Colonic mucosa (tissue), 4 donors: Measurements from ENCODE around the gene LRIG1. TPM values are rescaled to one million over a fixed set of nuclear protein-coding genes. Genes with fewer than 3 reads are reported as not detected.
A peak's percentile ranks its signal among the peaks of the same experiment; 100 is the strongest.

Experiments
- DNase-seq: peaks from one replicate; pipeline ENCODE4 v3.0.0-alpha.2; 2020
- H3K27ac ChIP-seq: fragments of 200-600 bp; one replicate; pipeline ENCODE4 v1.8.0; 2021
- H3K27me3 ChIP-seq: fragments of 200-600 bp; one replicate; pipeline ENCODE4 v1.8.0; 2021
- H3K36me3 ChIP-seq: fragments of 200-600 bp; one replicate; pipeline ENCODE4 v1.8.0; 2021
- H3K4me1 ChIP-seq: fragments of 200-600 bp; one replicate; pipeline ENCODE4 v1.8.0; 2021; ENCODE audit warnings: mild to moderate bottlenecking
- H3K4me3 ChIP-seq: fragments of 200-600 bp; one replicate; pipeline ENCODE4 v1.8.0; 2021
- H3K9ac ChIP-seq, 2 donors: one replicate each; pipeline ENCODE4 v1.7.0; 2013; ENCODE audit warnings: control low read depth in 2 of 2, low read depth in 2 of 2, low read length in 2 of 2
- H3K9me3 ChIP-seq: fragments of 200-600 bp; one replicate; pipeline ENCODE4 v1.8.0; 2021
- intact Hi-C: fragments of 100-400 bp; cut with DNase I; formaldehyde crosslinking; loops from one replicate; pipeline ENCODE4 v1.14.1; 2022
- total RNA-seq, 2 donors: library from RNA; stranded (reverse); fragmentation: NEBNext Ultra II Directional in 1 of 2; extraction: Animal tissue kit (Norgen Biotek cat#: 25700) in 1 of 2; gene quantifications; one replicate each; pipeline ENCODE4 v1.2.1, GENCODE V29; 2021
- TF ChIP-seq, protein P1 (sequence below): fragments of 200-600 bp; IDR thresholded peaks from one replicate; pipeline ENCODE4 v1.8.0; 2022; ENCODE audit warnings: antibody characterized with exemption, mild to moderate bottlenecking
- donor health status: healthy.
- donor health status: DM: no; HTN: no; CAD: no.
- donor health status: DM: no; HTN: no; CAD: no.

The LRIG1 gene
- total RNA-seq, 2 donors from 2014 or later = 43.9 to 57.5 TPM

DNA sequence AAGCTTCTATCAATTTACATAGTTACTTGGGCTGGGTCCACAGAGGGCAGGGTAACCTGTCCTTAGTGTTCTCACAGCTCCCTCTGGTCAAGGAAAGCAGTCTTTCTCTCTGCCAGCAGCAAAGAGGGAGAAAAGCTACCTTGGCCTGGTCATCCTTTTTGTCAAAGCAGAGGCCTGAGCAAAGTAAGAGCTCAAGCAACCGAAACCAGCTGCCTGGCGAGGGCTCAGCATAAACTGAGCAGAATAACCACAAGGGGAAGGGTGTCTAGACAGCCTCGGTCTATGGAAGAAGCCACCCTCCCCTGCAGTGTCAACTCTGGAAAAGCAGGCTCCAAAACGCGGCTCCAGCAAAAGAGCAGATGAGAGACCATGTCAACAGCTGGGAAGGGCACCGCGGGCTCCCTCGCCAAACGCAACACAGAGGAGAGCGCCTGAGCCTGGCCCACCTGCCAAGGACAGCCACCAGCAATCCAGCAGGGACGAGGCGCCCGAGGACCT lies 17.4 kb downstream of the LRIG1 start:
- intact Hi-C loops = loop anchor here (5.0 to 10.0 kb wide), 2 partner anchors 41 to 331 kb away; no protein-coding TSS in a partner anchor

DNA sequence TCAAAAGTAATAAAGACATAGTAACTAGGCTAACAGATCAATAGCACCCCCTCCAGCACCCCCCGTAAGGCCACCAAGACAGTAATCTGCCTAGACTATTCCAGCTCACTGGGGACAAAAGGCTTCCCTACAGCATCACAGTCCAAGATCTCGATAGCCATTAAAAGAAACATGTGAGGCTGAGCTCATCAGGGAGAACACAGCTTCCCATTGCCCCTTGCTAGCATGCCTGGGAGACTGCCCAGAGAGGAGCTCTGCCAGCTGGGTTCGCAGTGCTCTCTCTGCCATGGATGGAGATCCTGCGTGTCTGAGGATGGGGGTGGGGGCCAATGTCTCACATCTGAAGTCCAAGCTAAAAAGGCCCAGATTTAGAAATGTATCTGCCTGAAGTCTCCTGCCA lies 17.8 kb downstream of the LRIG1 start:
- TF ChIP-seq, protein P1, sequence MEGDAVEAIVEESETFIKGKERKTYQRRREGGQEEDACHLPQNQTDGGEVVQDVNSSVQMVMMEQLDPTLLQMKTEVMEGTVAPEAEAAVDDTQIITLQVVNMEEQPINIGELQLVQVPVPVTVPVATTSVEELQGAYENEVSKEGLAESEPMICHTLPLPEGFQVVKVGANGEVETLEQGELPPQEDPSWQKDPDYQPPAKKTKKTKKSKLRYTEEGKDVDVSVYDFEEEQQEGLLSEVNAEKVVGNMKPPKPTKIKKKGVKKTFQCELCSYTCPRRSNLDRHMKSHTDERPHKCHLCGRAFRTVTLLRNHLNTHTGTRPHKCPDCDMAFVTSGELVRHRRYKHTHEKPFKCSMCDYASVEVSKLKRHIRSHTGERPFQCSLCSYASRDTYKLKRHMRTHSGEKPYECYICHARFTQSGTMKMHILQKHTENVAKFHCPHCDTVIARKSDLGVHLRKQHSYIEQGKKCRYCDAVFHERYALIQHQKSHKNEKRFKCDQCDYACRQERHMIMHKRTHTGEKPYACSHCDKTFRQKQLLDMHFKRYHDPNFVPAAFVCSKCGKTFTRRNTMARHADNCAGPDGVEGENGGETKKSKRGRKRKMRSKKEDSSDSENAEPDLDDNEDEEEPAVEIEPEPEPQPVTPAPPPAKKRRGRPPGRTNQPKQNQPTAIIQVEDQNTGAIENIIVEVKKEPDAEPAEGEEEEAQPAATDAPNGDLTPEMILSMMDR = no peak
- DNase-seq = peak; percentile 66
- H3K27me3 ChIP-seq = no peaks in the 10 kb centered on the region
- H3K36me3 ChIP-seq = no peaks in the 10 kb centered on the region
- peak overlapping the region in 1 of 2 donors; percentile 75 for H3K9ac ChIP-seq
- peaks cover 44% of the 10 kb centered on the region for H3K4me1 ChIP-seq
- H3K4me3 ChIP-seq = no peak overlapping the region
- H3K9me3 ChIP-seq = no peaks in the 10 kb centered on the region
- peak overlapping the region; percentile 62 for H3K27ac ChIP-seq
- intact Hi-C loops = loop anchor here (5.0 to 10.0 kb wide), 2 partner anchors 41 to 332 kb away; no protein-coding TSS in a partner anchor

More for the DNA sequence above, 17.4 kb downstream of the LRIG1 start:
- H3K27ac ChIP-seq = peak overlapping the region; percentile 62
- DNase-seq = no peak
- no peaks in the 10 kb centered on the region for H3K36me3 ChIP-seq
- H3K27me3 ChIP-seq = no peaks in the 10 kb centered on the region
- H3K4me1 ChIP-seq = peaks cover 40% of the 10 kb centered on the region
- TF ChIP-seq, protein P1 = no peak
- peak overlapping the region in 1 of 2 donors; percentile 75 for H3K9ac ChIP-seq
- H3K9me3 ChIP-seq = no peaks in the 10 kb centered on the region
- no peak overlapping the region for H3K4me3 ChIP-seq

DNA sequence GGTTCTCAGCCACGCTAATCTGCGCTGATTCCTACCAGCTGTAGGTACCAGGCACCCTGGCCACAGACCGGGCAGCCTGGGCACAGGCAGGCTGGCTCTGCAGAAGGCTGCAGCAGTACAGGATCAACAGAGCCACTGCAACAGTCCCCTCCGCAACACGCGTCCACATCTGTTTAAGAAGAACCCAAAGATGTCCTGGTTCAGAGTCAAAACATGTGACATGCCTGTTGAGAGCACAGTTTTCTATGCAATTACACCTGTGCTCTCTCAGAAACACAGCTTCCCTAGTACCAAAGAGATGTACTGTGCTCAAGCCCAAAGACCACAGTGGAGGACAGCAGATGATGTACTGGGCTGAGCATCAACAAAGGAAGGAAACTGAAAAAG lies 18.8 kb downstream of the LRIG1 start:
- DNase-seq = no peak
- TF ChIP-seq, protein P1 = no peak
- intact Hi-C loops = loop anchor here (5.0 to 10.0 kb wide), 2 partner anchors 40 to 333 kb away; no protein-coding TSS in a partner anchor
- Histone ChIP-seq H3K36me3 (no peaks in the 10 kb centered on the region), H3K27me3 (no peaks in the 10 kb centered on the region), H3K27ac (peak overlapping the region; percentile 62), H3K4me1 (peaks cover 52% of the 10 kb centered on the region), H3K9me3 (no peaks in the 10 kb centered on the region), H3K9ac (peak overlapping the region in 1 of 2 donors; percentile 71), H3K4me3 (no peak overlapping the region)

DNA sequence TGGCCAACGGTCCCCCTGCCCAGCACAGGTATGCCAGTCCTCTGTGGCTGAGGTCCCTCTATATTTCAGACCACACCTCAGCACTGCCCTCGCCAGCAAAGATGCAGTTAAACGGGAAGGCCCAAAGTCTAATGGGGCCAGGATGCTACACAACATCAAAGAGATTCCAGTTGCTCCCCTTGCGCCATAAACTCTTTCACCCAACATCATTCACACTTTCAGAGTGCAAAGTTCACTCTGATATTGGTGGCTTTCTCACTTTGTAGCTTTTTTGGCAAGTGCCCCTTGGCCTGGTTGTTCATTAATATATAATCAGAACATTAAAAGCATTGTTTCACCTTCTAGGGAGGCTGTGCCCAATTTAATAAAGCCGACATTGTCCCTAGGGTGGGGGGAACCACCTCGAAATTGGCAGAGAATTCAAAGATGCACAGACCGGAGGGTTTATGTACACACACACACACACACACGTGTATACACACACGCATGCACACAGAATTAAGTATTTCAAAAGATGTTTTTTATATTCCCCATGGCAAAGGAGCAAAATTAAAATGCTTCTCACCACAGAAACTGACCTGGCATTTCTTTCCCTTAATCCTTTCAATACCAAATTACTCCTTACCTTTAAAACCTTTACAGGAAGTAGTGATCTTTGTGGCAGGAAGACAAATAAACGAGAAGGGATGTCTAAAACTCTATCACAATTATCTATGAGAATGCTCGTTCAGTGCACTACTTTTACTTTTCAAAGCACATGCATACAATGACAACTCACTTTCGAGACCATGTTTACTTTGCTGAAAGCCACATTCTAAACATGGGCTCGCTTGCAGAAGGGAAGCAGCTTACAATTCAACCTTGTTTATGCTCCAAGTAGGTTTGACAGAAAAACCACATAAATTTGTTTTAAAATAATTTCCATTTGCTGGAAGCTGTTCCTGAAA lies 19.5 kb downstream of the LRIG1 start:
- no peaks in the 10 kb centered on the region for H3K9me3 ChIP-seq
- peak; percentile 58 for DNase-seq
- peak overlapping the region; percentile 62 for H3K27ac ChIP-seq
- H3K36me3 ChIP-seq = no peaks in the 10 kb centered on the region
- peaks cover 56% of the 10 kb centered on the region for H3K4me1 ChIP-seq
- TF ChIP-seq, protein P1 = no peak
- H3K27me3 ChIP-seq = no peaks in the 10 kb centered on the region
- intact Hi-C loops = loop anchor here (5.0 to 10.0 kb wide), 2 partner anchors 39 to 333 kb away; no protein-coding TSS in a partner anchor
- peak overlapping the region in 1 of 2 donors; percentile 71 for H3K9ac ChIP-seq
- H3K4me3 ChIP-seq = no peak overlapping the region

DNA sequence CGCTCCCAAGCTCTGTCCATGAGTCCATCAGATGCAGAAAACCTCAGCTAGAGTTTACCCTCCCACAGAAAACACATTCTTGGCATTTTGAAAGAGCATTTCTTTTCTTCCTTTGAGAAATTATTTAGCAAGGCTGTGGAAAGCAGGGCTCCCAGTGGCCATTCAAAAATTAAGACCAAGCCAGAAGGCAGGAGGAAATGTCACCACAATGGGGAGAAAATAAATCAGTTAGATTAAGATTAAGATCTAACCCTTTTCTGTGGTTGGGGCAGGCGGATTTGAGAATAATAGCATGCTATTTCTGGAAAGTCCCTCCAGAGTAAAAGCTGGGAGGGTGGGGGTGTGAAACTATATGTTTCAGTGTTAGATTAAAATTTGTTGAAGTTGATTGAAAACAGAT lies 20.2 kb downstream of the LRIG1 start:
- Histone ChIP-seq H3K9me3 (no peaks in the 10 kb centered on the region), H3K4me1 (peaks cover 53% of the 10 kb centered on the region), H3K27ac (peak overlapping the region; percentile 62), H3K36me3 (no peaks in the 10 kb centered on the region), H3K27me3 (no peaks in the 10 kb centered on the region), H3K9ac (peak overlapping the region in 1 of 2 donors; percentile 44), H3K4me3 (no peak overlapping the region)
- TF ChIP-seq, protein P1 = no peak
- intact Hi-C loops = loop anchor here (5.0 to 10.0 kb wide), 2 partner anchors 38 to 334 kb away; no protein-coding TSS in a partner anchor
- no peak for DNase-seq
